Activated CD4-positive, alpha-beta memory T cell treated with anti-CD3 and anti-CD28 coated beads for 36 hours (primary cell): ENCODE data around the gene TLN1. TPM values are rescaled to one million over a fixed set of nuclear protein-coding genes. Genes with fewer than 3 reads are reported as not detected.

Experiments used
- CTCF ChIA-PET: fragments of 350-600 bp; sonication (Branson Sonifier 250); formaldehyde crosslinking; loops from one replicate; lab custom pipeline; 2021; ENCODE audit warnings: antibody characterized with exemption, inconsistent platforms; lab: Charles Lee
- POLR2A ChIA-PET: fragments of 350-600 bp; sonication (Branson Sonifier 250); formaldehyde crosslinking; loops from one replicate; lab custom pipeline; 2021; ENCODE audit warnings: antibody characterized with exemption; lab: Charles Lee
- DNase-seq: peaks from one replicate; pipeline ENCODE4 v3.0.0-alpha.2; 2020
- H3K27ac Mint-ChIP-seq: one replicate; pipeline ENCODE4 v1.8.0; 2021; ENCODE audit warnings: mixed read lengths
- H3K27me3 Mint-ChIP-seq: one replicate; pipeline ENCODE4 v1.8.0; 2021; ENCODE audit warnings: mixed read lengths
- H3K36me3 Mint-ChIP-seq: one replicate; pipeline ENCODE4 v1.8.0; 2021; ENCODE audit warnings: mixed read lengths
- H3K4me1 Mint-ChIP-seq: one replicate; pipeline ENCODE4 v1.8.0; 2021; ENCODE audit warnings: low read depth, mixed read lengths
- H3K4me3 Mint-ChIP-seq: one replicate; pipeline ENCODE4 v1.8.0; 2021; ENCODE audit warnings: mild to moderate bottlenecking, mixed read lengths
- H3K9me3 Mint-ChIP-seq: one replicate; pipeline ENCODE4 v1.8.0; 2021; ENCODE audit warnings: mixed read lengths
- intact Hi-C: fragments of 100-400 bp; cut with micrococcal nuclease; formaldehyde crosslinking; loops from one replicate; pipeline ENCODE4 v1.15.1; 2023
- total RNA-seq, 2 experiments: library from RNA; stranded (reverse); gene quantifications; one replicate each; pipeline ENCODE4 v1.2.3, GENCODE V29; 2021

TLN1 gene
- total RNA-seq, 2 experiments from 2014 or later = 285 to 287 TPM

DNA sequence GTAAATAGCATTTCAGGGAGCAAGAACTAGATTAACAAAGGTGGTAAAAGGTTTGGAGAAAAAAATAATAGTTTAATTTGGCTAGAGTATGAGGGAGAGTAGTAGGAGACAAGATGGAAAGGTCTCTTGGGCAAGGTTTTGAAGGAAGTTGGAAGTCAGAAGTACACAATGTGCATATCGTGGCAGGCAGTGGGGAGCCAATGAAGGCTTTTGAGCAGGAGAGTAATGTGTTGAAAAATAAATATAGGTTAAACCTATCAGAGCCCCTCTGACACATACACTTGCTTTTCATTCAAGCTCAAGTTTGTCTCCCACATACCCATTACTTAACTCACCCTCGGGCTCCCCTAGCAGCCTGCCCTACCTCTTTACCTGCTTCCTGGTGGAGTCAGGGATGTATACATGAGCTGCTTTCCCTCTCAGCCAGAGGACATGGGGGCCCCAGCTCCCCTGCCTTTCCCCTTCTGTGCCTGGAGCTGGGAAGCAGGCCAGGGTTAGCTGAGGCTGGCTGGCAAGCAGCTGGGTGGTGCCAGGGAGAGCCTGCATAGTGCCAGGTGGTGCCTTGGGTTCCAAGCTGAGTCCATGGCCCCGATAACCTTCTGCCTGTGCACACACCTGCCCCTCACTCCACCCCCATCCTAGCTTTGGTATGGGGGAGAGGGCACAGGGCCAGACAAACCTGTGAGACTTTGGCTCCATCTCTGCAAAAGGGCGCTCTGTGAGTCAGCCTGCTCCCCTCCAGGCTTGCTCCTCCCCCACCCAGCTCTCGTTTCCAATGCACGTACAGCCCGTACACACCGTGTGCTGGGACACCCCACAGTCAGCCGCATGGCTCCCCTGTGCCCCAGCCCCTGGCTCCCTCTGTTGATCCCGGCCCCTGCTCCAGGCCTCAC lies 58.6 kb downstream of the TLN1 start, which contains the start of gene CA9:
TSS of gene CA9 (plus strand) at position 797 of the 893 bp plus-strand sequence. CDS start at position 829, 32 bp downstream.
- Mint-ChIP-seq H3K27me3 (peaks cover 9% of the 10 kb centered on the region), H3K4me1 (peaks cover 4% of the 10 kb centered on the region), H3K27ac (no peak within 1 kb of the TSS), H3K36me3 (no peaks in the 10 kb centered on the region), H3K4me3 (no peak within 1 kb of the TSS), H3K9me3 (no peaks in the 10 kb centered on the region)
- intact Hi-C loops = no loop called here
- no peak for DNase-seq
- ChIA-PET POLR2A (no interaction called here), CTCF (interaction anchor here (0.9 to 1.8 kb wide), 3 partner anchors 15 to 62 kb away, joined by 4 to 5 read pairs (median 5); partner anchors contain the start of genes CCDC107 and RMRP)

DNA sequence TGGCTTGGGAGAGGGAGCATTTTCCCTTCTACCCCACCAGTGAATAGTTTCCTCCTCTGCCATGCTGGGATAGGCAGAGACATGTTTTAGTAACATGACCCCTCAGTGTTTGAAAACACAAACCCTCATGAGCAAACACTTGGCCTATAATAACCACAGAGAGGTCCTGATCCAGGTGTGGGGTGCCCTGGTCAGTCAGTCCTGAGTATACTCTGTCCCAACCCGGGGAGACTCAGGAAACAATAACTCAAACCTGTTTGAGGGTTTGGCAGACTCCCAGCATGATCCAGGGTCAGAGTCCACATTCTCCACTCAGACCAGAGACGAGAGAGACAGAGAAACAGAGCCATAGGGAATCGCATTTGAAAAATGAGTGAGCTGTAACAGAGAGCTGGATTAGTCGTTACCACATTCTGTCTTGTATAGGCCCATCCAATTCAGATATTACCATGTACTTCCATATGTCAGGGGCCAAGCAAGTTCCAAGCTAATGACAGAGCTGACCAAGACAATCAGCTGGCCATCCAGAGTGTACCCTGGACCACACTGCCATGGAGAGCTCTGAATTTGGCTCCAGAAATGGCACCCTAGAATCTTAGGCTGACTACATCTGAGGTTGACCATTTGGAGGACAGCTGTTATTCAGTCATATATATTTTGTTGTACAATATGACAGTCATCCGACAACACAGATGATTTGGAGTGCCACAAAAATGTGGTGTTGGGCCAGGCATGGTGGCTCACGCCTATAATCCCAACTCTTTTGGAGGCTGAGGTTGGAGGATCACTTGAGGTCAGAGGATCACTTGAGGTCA lies 62.5 kb downstream of the TLN1 start:
- intact Hi-C loops = no loop called here
- ChIA-PET POLR2A (interaction anchor here (1.1 kb wide), 1 partner anchor 11 kb away, joined by 3 read pairs; the partner anchor contains the start of gene CCDC107), CTCF (interaction anchor here (0.7 to 3.2 kb wide), 5 partner anchors 11 to 163 kb away, joined by 3 to 14 read pairs (median 4); partner anchors contain the start of genes CCDC107 and RMRP)
- DNase-seq = no peak
- peaks cover 3% of the 10 kb centered on the region for H3K27me3 Mint-ChIP-seq
- H3K4me1 Mint-ChIP-seq = peaks cover 11% of the 10 kb centered on the region
- H3K27ac Mint-ChIP-seq = no peak overlapping the region
- H3K4me3 Mint-ChIP-seq = no peak overlapping the region
- no peaks in the 10 kb centered on the region for H3K9me3 Mint-ChIP-seq
- no peaks in the 10 kb centered on the region for H3K36me3 Mint-ChIP-seq

DNA sequence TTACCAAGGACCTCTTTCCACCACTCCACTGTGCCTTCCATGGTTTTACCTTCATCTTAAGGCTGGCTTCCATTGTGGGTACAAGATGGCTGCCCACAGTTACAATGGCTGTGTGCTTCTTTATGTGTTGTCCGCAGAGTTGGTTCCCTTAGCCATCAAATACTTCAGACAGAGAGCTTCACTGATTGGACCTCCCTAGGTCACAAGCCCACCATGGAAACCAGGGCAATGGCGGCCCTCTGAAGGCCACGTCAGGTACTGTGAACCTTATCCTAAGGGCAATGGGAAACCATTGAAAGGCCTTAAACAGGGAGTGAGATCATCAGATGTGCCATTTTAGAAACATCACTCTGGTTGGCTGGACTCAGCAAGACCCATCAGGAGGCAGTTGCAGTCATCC lies 64.1 kb downstream of the TLN1 start:
- intact Hi-C loops = no loop called here
- DNase-seq = no peak
- no peaks in the 10 kb centered on the region for H3K27me3 Mint-ChIP-seq
- ChIA-PET CTCF (interaction anchor here (1.2 to 4.3 kb wide), 2 partner anchors 10 to 28 kb away, joined by 3 to 37 read pairs; partner anchors contain the start of genes CCDC107 and RMRP), POLR2A (no interaction called here)
- H3K36me3 Mint-ChIP-seq = peaks cover 5% of the 10 kb centered on the region
- H3K27ac Mint-ChIP-seq = no peak overlapping the region
- no peak overlapping the region for H3K4me3 Mint-ChIP-seq
- peaks cover 22% of the 10 kb centered on the region for H3K4me1 Mint-ChIP-seq
- H3K9me3 Mint-ChIP-seq = no peaks in the 10 kb centered on the region

DNA sequence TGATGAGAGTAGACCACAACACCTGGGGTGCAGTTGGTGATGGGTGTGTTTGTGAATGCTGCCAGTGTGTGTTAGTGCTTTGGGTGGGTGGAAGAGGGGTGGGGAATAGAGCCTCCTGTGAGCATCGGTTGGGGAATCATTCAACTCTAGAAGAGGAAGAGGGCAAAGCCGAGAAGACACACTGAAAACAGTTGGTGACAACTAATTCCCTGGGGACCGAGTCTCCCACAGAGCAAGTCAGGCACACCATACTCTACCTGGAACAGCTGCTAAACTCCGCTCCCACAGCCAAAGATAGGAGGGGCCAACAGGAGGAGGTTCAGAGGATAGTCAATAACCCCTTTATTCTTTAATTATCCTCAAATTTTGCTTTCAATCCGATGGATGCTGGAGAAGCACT lies 65.4 kb downstream of the TLN1 start:
- no peak for DNase-seq
- peaks cover 18% of the 10 kb centered on the region for H3K36me3 Mint-ChIP-seq
- H3K27ac Mint-ChIP-seq = no peak overlapping the region
- H3K9me3 Mint-ChIP-seq = no peaks in the 10 kb centered on the region
- no peak overlapping the region for H3K4me3 Mint-ChIP-seq
- peaks cover 36% of the 10 kb centered on the region for H3K4me1 Mint-ChIP-seq
- ChIA-PET CTCF (interaction anchor here (1.1 to 4.3 kb wide), 4 partner anchors 9 to 148 kb away, joined by 3 to 37 read pairs (median 7); partner anchors contain the start of genes CCDC107, HINT2, RMRP and TESK1), POLR2A (no interaction called here)
- intact Hi-C loops = no loop called here
- H3K27me3 Mint-ChIP-seq = no peaks in the 10 kb centered on the region

DNA sequence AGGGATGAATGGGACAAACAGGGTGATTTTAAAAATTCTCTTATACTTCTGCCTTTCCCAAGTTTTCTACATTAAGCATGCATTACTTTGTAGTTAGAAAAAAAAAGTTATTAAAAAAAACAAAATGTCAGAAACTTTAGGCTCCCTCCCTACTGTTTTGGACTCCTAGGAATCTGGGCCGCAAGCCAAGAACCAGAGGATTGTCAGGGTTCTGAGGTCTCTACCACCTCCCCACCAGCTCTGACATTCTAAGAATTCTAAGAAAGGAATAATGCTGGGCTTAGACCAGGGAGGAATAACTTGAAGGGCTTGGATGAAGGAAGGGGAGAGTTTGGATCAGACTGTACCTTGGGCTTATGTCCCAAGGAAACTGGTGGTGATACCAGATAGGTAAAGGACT lies 66.0 kb downstream of the TLN1 start:
- Mint-ChIP-seq H3K27ac (no peak overlapping the region), H3K4me3 (peak overlapping the region; percentile 50), H3K4me1 (peaks cover 40% of the 10 kb centered on the region), H3K27me3 (no peaks in the 10 kb centered on the region), H3K9me3 (no peaks in the 10 kb centered on the region), H3K36me3 (peaks cover 19% of the 10 kb centered on the region)
- intact Hi-C loops = no loop called here
- CTCF ChIA-PET = interaction anchor here (1.1 to 12.1 kb wide), 8 partner anchors 9 to 148 kb away, joined by 3 to 101 read pairs (median 12); partner anchors contain the start of genes CREB3, HINT2, TESK1 and TLN1
- no peak for DNase-seq
- POLR2A ChIA-PET = interaction anchor here (1.5 to 2.0 kb wide), 2 partner anchors 10 to 16 kb away, joined by 4 to 9 read pairs; partner anchors contain the start of gene SIT1

DNA sequence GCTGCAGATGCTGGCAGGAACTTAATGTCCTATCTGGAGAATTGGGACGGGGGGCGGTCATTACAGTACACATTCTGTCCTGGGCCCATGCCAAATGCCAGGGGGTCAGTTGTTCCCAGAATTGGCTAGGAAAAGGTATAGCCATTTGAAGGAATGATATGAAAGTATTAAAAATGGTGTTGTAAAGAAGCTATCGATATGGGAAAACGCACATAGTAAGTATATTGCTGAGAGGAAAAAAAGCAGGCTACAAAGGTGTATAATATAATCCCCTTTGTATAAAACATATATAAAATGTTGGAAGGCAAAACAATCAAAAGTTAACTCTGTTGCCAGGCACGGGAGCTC lies 66.5 kb downstream of the TLN1 start:
- intact Hi-C loops = loop anchor here (2.0 kb wide), 2 partner anchors 19 to 23 kb away; partner anchors contain the start of gene TPM2
- no peaks in the 10 kb centered on the region for H3K9me3 Mint-ChIP-seq
- peaks cover 25% of the 10 kb centered on the region for H3K36me3 Mint-ChIP-seq
- CTCF ChIA-PET = interaction anchor here (0.9 to 12.1 kb wide), 9 partner anchors 10 to 149 kb away, joined by 3 to 101 read pairs (median 11); partner anchors contain the start of genes CREB3, HINT2, TESK1 and TLN1
- H3K4me3 Mint-ChIP-seq = peak overlapping the region; percentile 84
- no peak for DNase-seq
- peak overlapping the region; percentile 73 for H3K27ac Mint-ChIP-seq
- H3K4me1 Mint-ChIP-seq = peaks cover 46% of the 10 kb centered on the region
- POLR2A ChIA-PET = interaction anchor here (1.3 to 2.0 kb wide), 4 partner anchors 10 to 66 kb away, joined by 4 to 9 read pairs (median 4); partner anchors contain the start of gene SIT1
- H3K27me3 Mint-ChIP-seq = no peaks in the 10 kb centered on the region

DNA sequence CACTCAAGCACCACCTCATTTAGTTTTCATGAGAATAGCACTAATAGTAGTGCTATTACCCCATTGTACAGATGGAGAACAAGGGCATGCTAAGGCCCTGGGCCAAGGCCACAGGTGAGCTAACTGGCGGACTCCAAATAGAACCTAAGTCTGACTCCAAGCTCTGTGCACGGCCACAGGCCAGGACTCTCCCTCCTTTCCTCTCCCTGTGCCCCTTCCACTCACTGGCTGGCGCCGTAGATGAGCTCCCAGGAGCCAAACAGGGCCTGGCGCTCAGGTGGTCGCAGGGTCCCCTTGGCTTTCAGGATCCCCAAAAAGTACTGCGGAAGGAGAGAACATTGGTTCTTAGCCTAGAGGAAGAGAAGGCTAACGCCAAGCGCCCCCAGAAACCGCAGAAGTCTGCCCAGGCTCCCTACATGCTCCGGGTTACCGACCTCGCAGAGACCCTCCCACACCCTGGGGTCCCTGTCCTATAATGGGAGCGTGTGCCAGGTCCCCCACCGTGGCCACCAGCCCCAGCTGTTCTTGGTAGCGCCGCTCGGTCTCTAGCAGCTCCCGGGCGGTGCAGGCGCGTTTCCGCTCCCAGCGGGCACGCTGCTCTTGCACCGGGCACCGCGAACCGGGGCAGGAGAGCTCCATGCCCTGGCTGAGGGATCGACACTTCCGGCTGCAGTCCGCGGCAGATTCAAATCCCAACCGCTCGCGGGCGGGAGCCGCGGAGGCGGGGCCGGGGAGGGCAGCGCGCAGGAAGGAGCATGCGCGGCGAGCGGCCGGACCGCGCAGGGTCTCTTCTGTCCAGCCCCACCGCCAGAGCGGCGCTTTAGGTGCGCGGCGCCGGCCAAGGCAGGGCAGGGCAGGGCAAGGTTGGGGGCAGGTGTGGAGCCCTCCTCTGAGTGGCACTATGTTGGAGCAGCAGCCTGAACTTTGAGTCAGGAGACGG lies 67.2 kb downstream of the TLN1 start, which contains the start of gene ARHGEF39:
TSS of gene ARHGEF39 (minus strand) at position 665 of the 940 bp plus-strand sequence. CDS start at position 639, 26 bp downstream.
- peak; percentile 89 for DNase-seq
- H3K9me3 Mint-ChIP-seq = no peaks in the 10 kb centered on the region
- intact Hi-C loops = loop anchor here (2.0 kb wide), 2 partner anchors 18 to 24 kb away; partner anchors contain the start of gene TPM2
- no peaks in the 10 kb centered on the region for H3K27me3 Mint-ChIP-seq
- POLR2A ChIA-PET = interaction anchor here (0.8 to 2.0 kb wide), 6 partner anchors 11 to 68 kb away, joined by 3 to 9 read pairs (median 4); partner anchors contain the start of genes CREB3, SIT1 and TLN1
- peaks cover 31% of the 10 kb centered on the region for H3K36me3 Mint-ChIP-seq
- peak within 1 kb of the TSS; percentile 73 for H3K27ac Mint-ChIP-seq
- CTCF ChIA-PET = interaction anchor here (0.9 to 12.1 kb wide), 12 partner anchors 11 to 548 kb away, joined by 3 to 101 read pairs (median 8); partner anchors contain the start of genes CREB3, TESK1 and TLN1
- H3K4me3 Mint-ChIP-seq = peak within 1 kb of the TSS; percentile 84
- peaks cover 53% of the 10 kb centered on the region for H3K4me1 Mint-ChIP-seq

DNA sequence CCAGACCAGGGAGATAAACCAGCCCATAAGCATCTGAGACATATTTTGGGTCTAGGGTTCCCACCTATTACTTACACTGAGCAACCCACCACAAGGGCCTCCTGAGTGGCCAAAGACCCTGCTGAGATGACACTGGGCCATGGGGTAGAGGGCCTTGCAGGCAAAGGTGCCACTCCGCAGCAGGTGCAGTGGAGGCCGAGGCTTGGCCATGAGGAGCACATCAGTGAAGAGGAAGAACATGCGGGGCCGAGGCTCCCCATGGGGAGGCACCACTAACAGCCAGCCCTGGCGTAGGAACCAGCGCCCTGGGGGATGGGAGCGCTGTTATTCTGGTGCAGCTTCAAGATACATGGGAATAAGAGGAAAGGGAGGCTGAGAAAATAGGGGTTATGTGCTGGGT lies 69.6 kb downstream of the TLN1 start:
- Mint-ChIP-seq H3K4me1 (peaks cover 68% of the 10 kb centered on the region), H3K27me3 (peaks cover 2% of the 10 kb centered on the region), H3K36me3 (peaks cover 41% of the 10 kb centered on the region), H3K27ac (peak overlapping the region; percentile 70), H3K9me3 (peaks cover 2% of the 10 kb centered on the region), H3K4me3 (no peak overlapping the region)
- no peak for DNase-seq
- ChIA-PET POLR2A (interaction anchor here (1.2 kb wide), 1 partner anchor 59 kb away, joined by 4 read pairs; no protein-coding TSS in a partner anchor), CTCF (interaction anchor here (1.2 to 12.1 kb wide), 4 partner anchors 14 to 94 kb away, joined by 3 to 101 read pairs (median 14); partner anchors contain the start of genes CREB3 and TLN1)
- intact Hi-C loops = no loop called here

DNA sequence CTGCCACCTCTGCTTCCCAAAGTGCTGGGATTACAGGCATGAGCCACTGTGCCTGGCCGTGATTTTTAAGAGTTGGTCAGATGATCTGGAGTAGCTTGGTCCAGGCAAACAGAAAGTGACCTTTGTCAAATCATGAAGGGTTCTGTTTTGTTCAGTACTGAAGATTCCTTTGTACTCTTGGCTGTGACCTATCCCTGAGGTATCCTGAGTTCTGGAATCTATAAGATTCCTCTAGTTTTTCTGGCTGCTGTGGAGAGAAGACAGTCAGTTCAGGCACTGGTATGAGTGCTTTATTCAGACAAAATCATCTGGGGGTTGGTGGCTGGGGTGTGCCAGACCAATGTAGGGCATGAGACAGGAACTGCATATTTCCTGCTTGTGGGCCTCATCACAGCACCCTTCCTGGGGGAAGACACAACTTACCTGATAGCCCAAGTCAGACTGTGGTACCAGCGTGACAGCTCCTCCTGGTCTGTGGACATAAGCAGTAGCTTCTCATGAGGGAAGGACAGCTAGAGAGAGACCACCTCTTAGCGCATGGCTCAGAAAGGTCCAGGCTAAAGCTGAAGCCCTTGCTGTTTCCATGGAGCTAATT lies 70.1 kb downstream of the TLN1 start:
- peak; percentile 33 for DNase-seq
- peak overlapping the region; percentile 6 for H3K4me3 Mint-ChIP-seq
- H3K36me3 Mint-ChIP-seq = peaks cover 41% of the 10 kb centered on the region
- CTCF ChIA-PET = interaction anchor here (1.2 to 12.1 kb wide), 8 partner anchors 14 to 164 kb away, joined by 3 to 101 read pairs (median 12); partner anchors contain the start of genes CREB3 and TLN1
- POLR2A ChIA-PET = interaction anchor here (1.2 to 1.7 kb wide), 3 partner anchors 12 to 58 kb away, joined by 4 to 6 read pairs (median 4); no protein-coding TSS in a partner anchor
- intact Hi-C loops = no loop called here
- peaks cover 74% of the 10 kb centered on the region for H3K4me1 Mint-ChIP-seq
- peaks cover 2% of the 10 kb centered on the region for H3K9me3 Mint-ChIP-seq
- peaks cover 2% of the 10 kb centered on the region for H3K27me3 Mint-ChIP-seq
- peak overlapping the region; percentile 70 for H3K27ac Mint-ChIP-seq
